Progenitor cell of endocrine pancreas (in vitro differentiated cells): ENCODE results near the gene RPN2. TPM values are rescaled to one million over a fixed set of nuclear protein-coding genes. Genes with fewer than 3 reads are reported as not detected.

Experiments
- DNase-seq: peaks from one replicate; pipeline ENCODE4 v3.0.0; 2021; ENCODE audit warnings: low spot score; ENCODE audit not compliant: unreplicated experiment
- H3K27ac Mint-ChIP-seq: 2 replicates; pipeline ENCODE4 v1.8.0; 2021; ENCODE audit warnings: mild to moderate bottlenecking, moderate library complexity, mixed read lengths
- H3K27me3 Mint-ChIP-seq: 2 replicates; pipeline ENCODE4 v1.8.0; 2021; ENCODE audit warnings: mixed read lengths
- H3K36me3 Mint-ChIP-seq: 2 replicates; pipeline ENCODE4 v1.8.0; 2022; ENCODE audit warnings: mixed read lengths; ENCODE audit not compliant: insufficient read depth
- H3K4me1 Mint-ChIP-seq: 2 replicates; pipeline ENCODE4 v1.8.0; 2021; ENCODE audit warnings: low read depth, mixed read lengths
- H3K4me3 Mint-ChIP-seq: 2 replicates; pipeline ENCODE4 v1.8.0; 2021; ENCODE audit warnings: low read depth, mild to moderate bottlenecking, moderate library complexity, mixed read lengths
- H3K9me3 Mint-ChIP-seq: 2 replicates; pipeline ENCODE4 v1.8.0; 2021; ENCODE audit warnings: low read depth, mixed read lengths
- total RNA-seq: library from RNA; stranded (reverse); gene quantifications from 2 replicates; pipeline ENCODE4 v1.2.1, GENCODE V29; 2021
- TF ChIP-seq, protein P1 (sequence below): fragments of 200-600 bp; sonication (generic); IDR thresholded peaks from one replicate; pipeline ENCODE4 v1.5.0; 2021; ENCODE audit warnings: antibody characterized with exemption, mild to moderate bottlenecking; ENCODE audit not compliant: unreplicated experiment

The RPN2 gene
- total RNA-seq, 1 donor from 2014 or later: 213 TPM

DNA sequence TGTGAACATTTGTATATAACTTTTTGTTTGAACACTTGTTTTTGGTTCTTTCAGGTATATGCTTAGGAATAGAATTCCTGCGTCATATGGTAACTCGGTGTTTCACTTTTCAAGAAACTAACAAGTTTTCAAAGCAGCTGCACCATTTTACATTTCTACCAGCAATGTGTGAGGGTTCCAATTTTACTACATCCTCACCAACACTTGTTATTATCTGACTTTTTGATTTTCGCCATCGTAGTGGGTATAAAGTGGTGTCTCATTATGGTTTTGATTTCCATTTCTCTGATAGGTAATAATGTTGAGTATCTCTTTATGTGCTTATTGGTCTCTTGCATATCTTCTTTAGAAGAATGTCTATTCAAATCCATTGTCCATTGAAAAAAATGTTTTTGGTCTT, 39.8 kb downstream of the RPN2 start:
- no peak overlapping the region for H3K4me3 Mint-ChIP-seq
- H3K36me3 Mint-ChIP-seq: peaks cover 19% of the 10 kb centered on the region
- no peaks in the 10 kb centered on the region for H3K27me3 Mint-ChIP-seq
- no peak overlapping the region for H3K27ac Mint-ChIP-seq
- TF ChIP-seq, protein P1, sequence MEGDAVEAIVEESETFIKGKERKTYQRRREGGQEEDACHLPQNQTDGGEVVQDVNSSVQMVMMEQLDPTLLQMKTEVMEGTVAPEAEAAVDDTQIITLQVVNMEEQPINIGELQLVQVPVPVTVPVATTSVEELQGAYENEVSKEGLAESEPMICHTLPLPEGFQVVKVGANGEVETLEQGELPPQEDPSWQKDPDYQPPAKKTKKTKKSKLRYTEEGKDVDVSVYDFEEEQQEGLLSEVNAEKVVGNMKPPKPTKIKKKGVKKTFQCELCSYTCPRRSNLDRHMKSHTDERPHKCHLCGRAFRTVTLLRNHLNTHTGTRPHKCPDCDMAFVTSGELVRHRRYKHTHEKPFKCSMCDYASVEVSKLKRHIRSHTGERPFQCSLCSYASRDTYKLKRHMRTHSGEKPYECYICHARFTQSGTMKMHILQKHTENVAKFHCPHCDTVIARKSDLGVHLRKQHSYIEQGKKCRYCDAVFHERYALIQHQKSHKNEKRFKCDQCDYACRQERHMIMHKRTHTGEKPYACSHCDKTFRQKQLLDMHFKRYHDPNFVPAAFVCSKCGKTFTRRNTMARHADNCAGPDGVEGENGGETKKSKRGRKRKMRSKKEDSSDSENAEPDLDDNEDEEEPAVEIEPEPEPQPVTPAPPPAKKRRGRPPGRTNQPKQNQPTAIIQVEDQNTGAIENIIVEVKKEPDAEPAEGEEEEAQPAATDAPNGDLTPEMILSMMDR: no peak
- DNase-seq: no peak
- no peaks in the 10 kb centered on the region for H3K9me3 Mint-ChIP-seq
- H3K4me1 Mint-ChIP-seq: no peaks in the 10 kb centered on the region

- H3K27ac Mint-ChIP-seq: no peak overlapping the region
- no peaks in the 10 kb centered on the region for H3K9me3 Mint-ChIP-seq
- H3K4me3 Mint-ChIP-seq: no peak overlapping the region
- no peaks in the 10 kb centered on the region for H3K4me1 Mint-ChIP-seq
- H3K27me3 Mint-ChIP-seq: no peaks in the 10 kb centered on the region
- TF ChIP-seq, protein P1: no peak
- peaks cover 20% of the 10 kb centered on the region for H3K36me3 Mint-ChIP-seq
- DNase-seq: no peak
Measured at GRCh38 chr20:37219751-37220668, 40.9 kb downstream of the RPN2 start.

GRCh38 chr20:37220731-37221130, 41.6 kb downstream of the RPN2 start:
- Mint-ChIP-seq H3K27me3 (no peaks in the 10 kb centered on the region), H3K27ac (no peak overlapping the region), H3K9me3 (no peaks in the 10 kb centered on the region), H3K4me1 (no peaks in the 10 kb centered on the region), H3K4me3 (no peak overlapping the region), H3K36me3 (peaks cover 19% of the 10 kb centered on the region)
- TF ChIP-seq, protein P1: no peak
- no peak for DNase-seq

DNA sequence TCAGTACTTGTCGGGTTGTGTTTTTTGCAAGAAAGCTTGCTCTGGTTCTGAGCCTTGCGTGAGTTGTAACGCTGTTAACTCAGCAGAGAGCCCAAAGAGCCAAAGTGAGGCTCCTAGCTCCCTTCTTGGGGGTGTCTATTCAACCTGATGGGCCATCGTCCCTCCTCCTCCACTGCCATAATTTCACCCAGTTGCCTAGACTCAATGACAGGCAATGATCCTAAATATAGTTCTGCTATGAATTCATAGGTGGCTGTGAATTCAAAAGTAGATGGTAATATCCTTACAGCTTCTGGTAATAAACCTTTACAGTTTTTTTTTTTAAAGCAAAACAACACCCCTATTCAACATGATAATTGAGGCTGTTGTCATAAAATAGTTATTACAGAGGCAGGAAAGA, 43.0 kb downstream of the RPN2 start:
- Mint-ChIP-seq H3K36me3 (peaks cover 15% of the 10 kb centered on the region), H3K4me3 (no peak overlapping the region), H3K27me3 (no peaks in the 10 kb centered on the region), H3K4me1 (no peaks in the 10 kb centered on the region), H3K9me3 (no peaks in the 10 kb centered on the region), H3K27ac (no peak overlapping the region)
- no peak for DNase-seq
- TF ChIP-seq, protein P1: no peak

- Mint-ChIP-seq H3K9me3 (no peaks in the 10 kb centered on the region), H3K4me1 (no peaks in the 10 kb centered on the region), H3K27ac (no peak overlapping the region), H3K4me3 (no peak overlapping the region), H3K36me3 (peaks cover 17% of the 10 kb centered on the region), H3K27me3 (no peaks in the 10 kb centered on the region)
- no peak for DNase-seq
- TF ChIP-seq, protein P1: no peak
Measured at GRCh38 chr20:37223053-37223452, 43.9 kb downstream of the RPN2 start.
